H1 (cell line): ENCODE results near the gene MKLN1. TPM values are rescaled to one million over a fixed set of nuclear protein-coding genes. Genes with fewer than 3 reads are reported as not detected.

ENCODE experiments used
- CTCF ChIA-PET: fragments of 300-600 bp; sonication (Branson Sonifier 250); formaldehyde crosslinking; loops from one replicate; lab custom pipeline; 2021; ENCODE audit not compliant: partially characterized antibody; lab: Charles Lee
- POLR2A ChIA-PET: fragments of 300-600 bp; sonication (Branson Sonifier 250); formaldehyde crosslinking; loops from one replicate; lab custom pipeline; 2021; ENCODE audit warnings: inconsistent platforms; ENCODE audit not compliant: partially characterized antibody; lab: Charles Lee
- DNase-seq, 2 experiments: peaks; one replicate each; pipeline versions ENCODE4 v3.0.0 to v3.0.0-alpha.2; 2010 to 2022; ENCODE audit warnings: low spot score in 2 of 2, low read depth in 1 of 2, mixed read lengths in 1 of 2
- FAIRE-seq: peaks from 2 replicates; lab custom pipeline; 2011; peaks lifted over from hg19 to GRCh38; lab: Jason Lieb, UNC
- H2AFZ ChIP-seq: 2 replicates; pipeline ENCODE4 v1.8.1; 2012; ENCODE audit warnings: low read length, inconsistent platforms
- H2AK5ac ChIP-seq: 2 replicates; pipeline ENCODE4 v1.6.1; 2013; ENCODE audit warnings: low read depth, low read length
- H2BK120ac ChIP-seq: replicated peaks from 2 replicates; pipeline ENCODE3; 2013; ENCODE audit warnings: low read depth, low read length, inconsistent platforms
- H2BK12ac ChIP-seq: 2 replicates; pipeline ENCODE4 v1.6.1; 2013; ENCODE audit warnings: low read depth, low read length
- H2BK15ac ChIP-seq: 2 replicates; pipeline ENCODE4 v1.6.1; 2013; ENCODE audit warnings: low read length
- H2BK20ac ChIP-seq: 2 replicates; pipeline ENCODE4 v1.6.1; 2013; ENCODE audit warnings: low read length
- H2BK5ac ChIP-seq: 2 replicates; pipeline ENCODE4 v1.6.1; 2013; ENCODE audit warnings: low read depth, low read length
- H3K14ac ChIP-seq: 2 replicates; pipeline ENCODE4 v1.6.1; 2013; ENCODE audit warnings: inconsistent platforms; ENCODE audit not compliant: insufficient read length
- H3K18ac ChIP-seq: 2 replicates; pipeline ENCODE4 v1.6.1; 2013; ENCODE audit warnings: low read length; ENCODE audit errors: extremely low read depth
- H3K23ac ChIP-seq: 2 replicates; pipeline ENCODE4 v1.6.1; 2013; ENCODE audit warnings: inconsistent platforms; ENCODE audit not compliant: insufficient read length
- H3K23me2 ChIP-seq: 2 replicates; pipeline ENCODE4 v1.6.1; 2013; ENCODE audit warnings: low read depth, low read length
- H3K27ac ChIP-seq: 2 replicates; pipeline ENCODE4 v1.6.1; 2011; ENCODE audit warnings: low read depth, low read length, inconsistent platforms
- H3K27me3 ChIP-seq, 4 experiments: replicated peaks in 1 of 4; 1 replicate in 1 of 4; 2 replicates in 3 of 4; pipeline versions ENCODE4 v1.6.1 to v1.8.1; 2011 to 2013; ENCODE audit warnings: low read length in 3 of 4, mild to moderate bottlenecking in 3 of 4, inconsistent platforms in 2 of 4, mixed read lengths in 2 of 4, moderate library complexity in 1 of 4; ENCODE audit not compliant: control insufficient read depth in 3 of 4, insufficient read depth in 3 of 4; ENCODE audit errors: extremely low read depth in 1 of 4
- H3K36me3 ChIP-seq, 4 experiments: 2 replicates each; pipeline versions ENCODE4 v1.6.1 to v1.8.1; 2011 to 2013; ENCODE audit warnings: mild to moderate bottlenecking in 4 of 4, low read length in 3 of 4, moderate library complexity in 2 of 4, control low read depth in 1 of 4, inconsistent platforms in 1 of 4; ENCODE audit not compliant: insufficient read depth in 4 of 4, control insufficient read depth in 2 of 4
- H3K4ac ChIP-seq: replicated peaks from 2 replicates; pipeline ENCODE3; 2013; ENCODE audit warnings: low read length, low read depth, mixed read lengths, inconsistent platforms; ENCODE audit not compliant: insufficient read length
- H3K4me1 ChIP-seq, 4 experiments: replicated peaks in 1 of 4; 1 replicate in 1 of 4; 2 replicates in 3 of 4; pipeline versions ENCODE4 v1.6.1 to v1.8.1; 2011 to 2013; ENCODE audit warnings: low read length in 3 of 4, inconsistent platforms in 2 of 4, mixed read lengths in 1 of 4; ENCODE audit not compliant: insufficient read depth in 4 of 4, control insufficient read depth in 3 of 4
- H3K4me2 ChIP-seq, 2 experiments: 2 replicates each; pipeline versions ENCODE4 v1.6.1 to v1.8.1; 2011 to 2013; ENCODE audit warnings: low read depth in 2 of 2, low read length in 2 of 2, control low read depth in 1 of 2, inconsistent platforms in 1 of 2, mild to moderate bottlenecking in 1 of 2; ENCODE audit not compliant: insufficient read depth in 1 of 2
- H3K4me3 ChIP-seq, 4 experiments: fragments of 200-600, 300-600 bp in 1 of 4; sonication (generic), shearing (Covaris generic), sonication (Bioruptor Twin) in 1 of 4; 2 replicates each; pipeline versions ENCODE4 v1.5.1 to v1.8.1; 2011 to 2016; ENCODE audit warnings: low read length in 4 of 4, low read depth in 3 of 4, control low read depth in 2 of 4, inconsistent platforms in 2 of 4, mild to moderate bottlenecking in 2 of 4, mixed read lengths in 1 of 4, moderate library complexity in 1 of 4; ENCODE audit not compliant: insufficient read depth in 2 of 4; ENCODE audit errors: extremely low read depth in 1 of 4
- H3K56ac ChIP-seq: replicated peaks from 2 replicates; pipeline ENCODE3; 2013; ENCODE audit warnings: low read depth, mild to moderate bottlenecking, mixed read lengths, low read length, inconsistent platforms; ENCODE audit not compliant: insufficient read length
- H3K79me1 ChIP-seq: 2 replicates; pipeline ENCODE4 v1.6.1; 2013; ENCODE audit warnings: low read depth, low read length, control low read depth
- H3K79me2 ChIP-seq, 2 experiments: 2 replicates each; pipeline versions ENCODE4 v1.6.1 to v1.8.1; 2012 to 2013; ENCODE audit warnings: low read length in 2 of 2, mild to moderate bottlenecking in 2 of 2, inconsistent platforms in 1 of 2; ENCODE audit not compliant: insufficient read depth in 2 of 2, control insufficient read depth in 1 of 2
- H3K9ac ChIP-seq, 4 experiments: replicated peaks in 1 of 4; 1 replicate in 1 of 4; 2 replicates in 3 of 4; pipeline versions ENCODE4 v1.6.1 to v1.8.1; 2011 to 2013; ENCODE audit warnings: low read depth in 3 of 4, low read length in 3 of 4, control low read depth in 2 of 4, mild to moderate bottlenecking in 2 of 4, moderate library complexity in 2 of 4, inconsistent platforms in 1 of 4; ENCODE audit errors: extremely low read depth in 1 of 4
- H3K9me3 ChIP-seq, 2 experiments: 2 replicates each; pipeline versions ENCODE4 v1.6.1 to v1.8.1; 2012 to 2013; ENCODE audit warnings: mild to moderate bottlenecking in 2 of 2, moderate library complexity in 2 of 2, control low read depth in 1 of 2, inconsistent platforms in 1 of 2, low read depth in 1 of 2, low read length in 1 of 2, mixed read lengths in 1 of 2; ENCODE audit not compliant: insufficient read depth in 2 of 2
- H4K20me1 ChIP-seq, 2 experiments: replicated peaks in 1 of 2; 2 replicates each; pipeline versions ENCODE3 to v1.8.1; 2011 to 2013; ENCODE audit warnings: inconsistent platforms in 2 of 2, low read length in 2 of 2, mild to moderate bottlenecking in 1 of 2; ENCODE audit not compliant: insufficient read depth in 2 of 2, control insufficient read depth in 1 of 2
- H4K5ac ChIP-seq: 2 replicates; pipeline ENCODE4 v1.6.1; 2013; ENCODE audit warnings: low read length, low read depth, mixed read lengths, inconsistent platforms; ENCODE audit not compliant: insufficient read length
- H4K8ac ChIP-seq: 2 replicates; pipeline ENCODE4 v1.8.0; 2013; ENCODE audit warnings: mild to moderate bottlenecking, moderate library complexity, low read length, inconsistent platforms; ENCODE audit not compliant: insufficient read depth; ENCODE audit errors: extremely low read depth
- H4K91ac ChIP-seq: replicated peaks from 2 replicates; pipeline ENCODE3; 2013; ENCODE audit warnings: low read length, mixed read lengths, inconsistent platforms; ENCODE audit not compliant: insufficient read length
- CBX5 ChIP-seq: fragments of 300-800, 300-1000 bp; sonication (generic); IDR thresholded peaks from 2 replicates; pipeline ENCODE4 v1.7.1; 2016; ENCODE audit warnings: antibody characterized with exemption, low read length, low read depth
- CHD2 ChIP-seq: IDR thresholded peaks from 2 replicates; pipeline ENCODE4 v1.6.1; 2012; ENCODE audit warnings: low read length, improper control_type of control experiment
- HDAC2 ChIP-seq, 2 experiments: fragments of 300-600 bp in 1 of 2; sonication (generic) in 1 of 2; IDR thresholded peaks; 2 replicates each; pipeline ENCODE4 v1.6.1; 2011 to 2012; ENCODE audit warnings: low read depth in 2 of 2, low read length in 2 of 2, mild to moderate bottlenecking in 2 of 2, moderate library complexity in 2 of 2, borderline replicate concordance in 1 of 2, inconsistent platforms in 1 of 2
- HDAC6 ChIP-seq: IDR thresholded peaks from one replicate; pipeline ENCODE4 v1.7.1; 2012; ENCODE audit warnings: low read depth, mild to moderate bottlenecking, inconsistent platforms, low read length, moderate library complexity
- JUN ChIP-seq: IDR thresholded peaks from 2 replicates; pipeline ENCODE4 v1.6.1; 2011; ENCODE audit warnings: low read depth, mild to moderate bottlenecking, improper control_type of control experiment, low read length
- MAFK ChIP-seq: IDR thresholded peaks from 2 replicates; pipeline ENCODE4 v1.6.1; 2012; ENCODE audit warnings: low read depth, mild to moderate bottlenecking, improper control_type of control experiment, low read length
- PHF8 ChIP-seq: fragments of 200-600 bp; sonication (generic); conservative IDR thresholded peaks from 2 replicates; pipeline ENCODE4 v1.7.1; 2012; ENCODE audit warnings: low read depth, mild to moderate bottlenecking, inconsistent platforms, low read length, moderate library complexity
- POLR2AphosphoS5 ChIP-seq: IDR thresholded peaks from 2 replicates; pipeline ENCODE4 v1.6.1; 2011; ENCODE audit warnings: low read depth, low read length
- RAD21 ChIP-seq, 2 experiments: IDR thresholded peaks in 1 of 2; conservative IDR thresholded peaks in 1 of 2; 2 replicates each; pipeline ENCODE4 v1.6.1; 2011; ENCODE audit warnings: low read depth in 2 of 2, low read length in 2 of 2, improper control_type of control experiment in 1 of 2, inconsistent platforms in 1 of 2, mild to moderate bottlenecking in 1 of 2, moderate library complexity in 1 of 2
- SIRT6 ChIP-seq: IDR thresholded peaks from one replicate; pipeline ENCODE4 v1.7.1; 2012; ENCODE audit warnings: low read length, inconsistent platforms
- SP2 ChIP-seq: IDR thresholded peaks from 2 replicates; pipeline ENCODE4 v1.6.1; 2012; ENCODE audit warnings: mild to moderate bottlenecking, low read length, inconsistent platforms
- SRF ChIP-seq: IDR thresholded peaks from 2 replicates; pipeline ENCODE4 v1.6.1; 2011; ENCODE audit warnings: mild to moderate bottlenecking, low read depth, low read length, moderate library complexity
- ZNF274 ChIP-seq: IDR thresholded peaks from 2 replicates; pipeline ENCODE4 v1.7.0; 2012; ENCODE audit warnings: low read length, borderline replicate concordance; ENCODE audit errors: extremely low read depth
- whole genome bisulfite sequencing, 2 experiments: shearing (Covaris generic) in 1 of 2; methylation state at CpG; one replicate each; pipeline versions ENCODE4 v1.1.6 to v1.1.7; 2013 to 2015; ENCODE audit warnings: low lambda C conversion rate in 2 of 2, mixed read lengths in 2 of 2, inconsistent platforms in 1 of 2, low coverage in 1 of 2, missing lambda C conversion rate in 1 of 2; ENCODE audit not compliant: insufficient replicate concordance in 2 of 2, insufficient coverage in 1 of 2, insufficient read length in 1 of 2; ENCODE audit errors: extremely low coverage in 1 of 2, missing lambda C conversion rate in 1 of 2; 5-methylcytosine and 5-hydroxymethylcytosine counted together
- polyA plus RNA-seq, 7 experiments: library from polyadenylated mRNA; depleted of rRNA in 3 of 7; stranded (reverse) in 5 of 7; unstranded in 2 of 7; fragments of >200 nt in 5 of 7; fragments of 200-250 nt in 2 of 7; gene quantifications; 1 replicate in 5 of 7; 2 replicates in 1 of 7; 4 replicates in 1 of 7; pipeline versions ENCODE4 v1.2.1 to v1.2.3, GENCODE V29; 2011 to 2013; ENCODE audit warnings: missing spikeins in 2 of 7, mixed read lengths in 2 of 7
- total RNA-seq: library from RNA; stranded (reverse); fragmentation: NEBNext Ultra II Directional; extraction: Animal tissue kit (Norgen Biotek cat#: 25700); gene quantifications from 2 replicates; pipeline ENCODE4 v1.2.1, GENCODE V29; 2021
- TF ChIP-seq, protein P1 (sequence below): IDR thresholded peaks from 2 replicates; pipeline ENCODE4 v1.6.1; 2011; ENCODE audit warnings: low read length, improper control_type of control experiment

Gene MKLN1
- total and polyA plus RNA-seq, 2 of the 8 experiments (the other 6 are each of a cell fraction or from before 2014, with no cell fraction given), result 22.3 to 50.9 TPM

DNA sequence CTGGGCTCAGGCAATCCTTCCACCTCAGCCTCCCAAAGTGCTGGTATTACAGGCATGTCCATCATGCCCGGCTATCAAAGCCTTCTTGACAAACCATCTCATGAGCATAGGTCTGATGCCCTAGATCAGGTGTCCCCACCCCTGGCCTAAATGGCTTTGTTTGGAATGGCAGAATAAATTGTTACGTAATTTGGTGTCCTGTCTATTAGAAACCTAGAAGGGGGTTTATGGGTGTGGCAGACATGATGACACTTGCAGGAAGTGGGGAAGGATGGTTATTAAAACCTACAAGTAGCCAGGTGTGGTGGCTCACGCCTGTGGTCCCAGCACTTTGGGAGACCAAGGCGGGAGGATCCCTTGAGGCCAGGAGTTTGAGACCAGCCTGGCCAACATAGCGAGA, 38.6 kb upstream of the MKLN1 start:
- no peak overlapping the region for H2BK20ac ChIP-seq
- POLR2A ChIA-PET, result no interaction called here
- TF ChIP-seq SRF (no peak), CBX5 (no peak), ZNF274 (no peak), JUN (no peak), RAD21 (IDR thresholded peaks at IDR 0.05 in 1 of 2, conservative IDR thresholded peaks at IDR 0.05 in 1 of 2; ENCODE audit: low read depth in 2 of 2, low read length in 2 of 2) (no peak), MAFK (no peak), CHD2 (no peak), SP2 (no peak), SIRT6 (no peak), HDAC6 (no peak), HDAC2 (IDR thresholded peaks at IDR 0.05; ENCODE audit: borderline replicate concordance in 1 of 2, low read depth in 2 of 2, low read length in 2 of 2) (no peak), PHF8 (no peak), POLR2AphosphoS5 (no peak)
- TF ChIP-seq, protein P1, sequence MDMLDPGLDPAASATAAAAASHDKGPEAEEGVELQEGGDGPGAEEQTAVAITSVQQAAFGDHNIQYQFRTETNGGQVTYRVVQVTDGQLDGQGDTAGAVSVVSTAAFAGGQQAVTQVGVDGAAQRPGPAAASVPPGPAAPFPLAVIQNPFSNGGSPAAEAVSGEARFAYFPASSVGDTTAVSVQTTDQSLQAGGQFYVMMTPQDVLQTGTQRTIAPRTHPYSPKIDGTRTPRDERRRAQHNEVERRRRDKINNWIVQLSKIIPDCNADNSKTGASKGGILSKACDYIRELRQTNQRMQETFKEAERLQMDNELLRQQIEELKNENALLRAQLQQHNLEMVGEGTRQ, result no peak

More for the DNA sequence above, 38.6 kb upstream of the MKLN1 start:
- Histone ChIP-seq H3K27ac (no peak overlapping the region), H3K79me2 (no peaks in the 10 kb centered on the region), H2AK5ac (no peak overlapping the region), H3K79me1 (no peaks in the 10 kb centered on the region), H3K56ac (no peak overlapping the region), H3K23ac (no peak overlapping the region), H4K8ac (no peak overlapping the region), H3K14ac (no peak overlapping the region), H3K18ac (no peak overlapping the region), H3K4me3 (no peak overlapping the region), H3K9me3 (no peaks in the 10 kb centered on the region), H3K23me2 (no peaks in the 10 kb centered on the region), H2BK12ac (no peak overlapping the region), H4K91ac (no peak overlapping the region), H3K4ac (no peak overlapping the region), H3K4me1 (peaks cover 0 to 5% (median 3%) of the 10 kb centered on the region in 4 experiments; a peak in 3 of 7 replicates), H2AFZ (no peak overlapping the region), H2BK5ac (no peak overlapping the region), H4K20me1 (no peaks in the 10 kb centered on the region), H3K27me3 (no peaks in the 10 kb centered on the region), H2BK120ac (no peak overlapping the region), H4K5ac (no peak overlapping the region), H2BK15ac (no peak overlapping the region), H3K4me2 (no peak overlapping the region), H3K9ac (no peak overlapping the region), H3K36me3 (no peaks in the 10 kb centered on the region)
- 92% methylated on average over 5 of the region's 5 CpGs; no CpG with 5 or more reads in 1 of the 2 experiments for WGBS, 2 experiments
- DNase-seq, result no peak
- FAIRE-seq, result no peak
- CTCF ChIA-PET, result interaction anchor here (0.6 kb wide), 1 partner anchor 111 kb away, joined by 3 read pairs; no protein-coding TSS in a partner anchor
